ENCODE results near the gene BAHCC1. TPM values are rescaled to one million over a fixed set of nuclear protein-coding genes. Genes with fewer than 3 reads are reported as not detected.

BAHCC1 gene
- total and polyA plus RNA-seq, 9 of the 15 experiments (the other 6 are each of a cell fraction or from before 2014, with no cell fraction given), result 0.14 to 26.9 (median 5.0) TPM

DNA sequence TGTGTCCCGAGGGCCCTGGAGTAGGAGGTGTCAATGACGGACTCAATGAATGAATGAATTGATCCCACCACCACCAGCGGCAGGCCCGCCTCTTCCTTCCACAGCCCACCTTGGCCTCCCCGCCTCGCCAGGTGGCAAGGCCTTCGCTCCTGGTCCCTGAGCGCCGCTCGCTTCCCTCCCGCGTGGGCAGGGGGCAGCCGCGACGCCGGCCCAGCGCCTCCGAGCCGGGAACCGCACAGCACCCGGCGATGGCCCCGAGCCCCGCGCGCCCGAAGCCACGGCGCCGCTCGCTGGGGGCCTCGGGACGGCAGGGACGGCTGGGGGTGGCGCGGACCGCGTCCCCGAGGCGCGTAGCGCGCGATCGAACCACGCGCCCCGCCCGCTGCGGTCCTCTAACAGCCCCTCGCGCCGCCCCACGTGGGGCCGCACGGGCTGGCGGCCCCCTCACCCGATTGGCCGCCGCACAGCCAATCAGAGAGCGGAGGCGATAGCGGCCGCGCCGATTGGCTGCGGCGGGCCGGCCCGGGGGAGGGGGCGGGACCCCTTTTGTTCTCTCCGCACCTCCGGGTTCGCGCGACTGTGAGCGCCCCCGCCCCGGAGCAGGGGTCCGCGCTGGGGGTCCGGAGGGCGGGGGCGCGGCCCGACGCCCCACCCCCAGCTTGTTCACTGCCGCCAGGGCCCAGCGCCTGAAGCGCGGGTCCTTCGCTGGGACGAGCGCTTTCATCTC lies 86.0 kb downstream of the BAHCC1 start (continued):
- TF ChIP-seq, protein P1, sequence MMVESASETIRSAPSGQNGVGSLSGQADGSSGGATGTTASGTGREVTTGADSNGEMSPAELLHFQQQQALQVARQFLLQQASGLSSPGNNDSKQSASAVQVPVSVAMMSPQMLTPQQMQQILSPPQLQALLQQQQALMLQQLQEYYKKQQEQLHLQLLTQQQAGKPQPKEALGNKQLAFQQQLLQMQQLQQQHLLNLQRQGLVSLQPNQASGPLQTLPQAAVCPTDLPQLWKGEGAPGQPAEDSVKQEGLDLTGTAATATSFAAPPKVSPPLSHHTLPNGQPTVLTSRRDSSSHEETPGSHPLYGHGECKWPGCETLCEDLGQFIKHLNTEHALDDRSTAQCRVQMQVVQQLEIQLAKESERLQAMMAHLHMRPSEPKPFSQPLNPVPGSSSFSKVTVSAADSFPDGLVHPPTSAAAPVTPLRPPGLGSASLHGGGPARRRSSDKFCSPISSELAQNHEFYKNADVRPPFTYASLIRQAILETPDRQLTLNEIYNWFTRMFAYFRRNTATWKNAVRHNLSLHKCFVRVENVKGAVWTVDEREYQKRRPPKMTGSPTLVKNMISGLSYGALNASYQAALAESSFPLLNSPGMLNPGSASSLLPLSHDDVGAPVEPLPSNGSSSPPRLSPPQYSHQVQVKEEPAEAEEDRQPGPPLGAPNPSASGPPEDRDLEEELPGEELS (CRISPR knock-in tag; IDR thresholded peaks at IDR 0.05; ENCODE audit: borderline replicate concordance), result peak; percentile 59; the same call in 1 of the 2 replicates
- peak; percentile 68; the same call in 1 of the 2 replicates for TF ChIP-seq MBD2 (IDR thresholded peaks at IDR 0.05; ENCODE audit: borderline replicate concordance, low read depth)
- TF ChIP-seq SREBF2 (CRISPR knock-in tag; IDR thresholded peaks at IDR 0.05), result no peak
- TF ChIP-seq ZNF696 (CRISPR knock-in tag; conservative IDR thresholded peaks at IDR 0.05), result no peak
- TF ChIP-seq CBX8 (IDR thresholded peaks at IDR 0.05; ENCODE audit: borderline replicate concordance, extremely low read depth, low read depth, low read length, poor library complexity, severe bottlenecking), result no peak
- no peak for TF ChIP-seq ZBED1 (IDR thresholded peaks at IDR 0.05)
- TF ChIP-seq PHB2 (IDR thresholded peaks at IDR 0.05; ENCODE audit: low read depth), result no peak
- no peak for TF ChIP-seq CCAR2 (IDR thresholded peaks at IDR 0.05; ENCODE audit: low read depth, low read length)
- TF ChIP-seq SAFB2 (IDR thresholded peaks at IDR 0.05; ENCODE audit: borderline replicate concordance, low read depth, low read length, severe bottlenecking), result no peak
- no peak for TF ChIP-seq ZNF408 (CRISPR knock-in tag; IDR thresholded peaks at IDR 0.05; ENCODE audit: low read depth)
- no peak for TF ChIP-seq NBN (IDR thresholded peaks at IDR 0.05; ENCODE audit: low read depth)
- no peak for TF ChIP-seq DMBX1 (CRISPR knock-in tag; IDR thresholded peaks at IDR 0.05; ENCODE audit: borderline replicate concordance)
- TF ChIP-seq GTF2F1 (IDR thresholded peaks at IDR 0.05; ENCODE audit: low read depth, low read length), result 0 out of 2 replicates have a peak, but pooled peaks have one; percentile 34
- TF ChIP-seq HDAC2 (IDR thresholded peaks at IDR 0.05), result no peak
- no peak for TF ChIP-seq PCBP2 (IDR thresholded peaks at IDR 0.05; ENCODE audit: low read depth, low read length, poor library complexity, severe bottlenecking)
- no peak for TF ChIP-seq CEBPG (CRISPR knock-in tag; IDR thresholded peaks at IDR 0.05)
- no peak for TF ChIP-seq CEBPG (tag; conservative IDR thresholded peaks at IDR 0.05 in 1 of 2, IDR thresholded peaks at IDR 0.05 in 1 of 2)
- no peak for TF ChIP-seq GTF2A2 (tag; IDR thresholded peaks at IDR 0.05)
- TF ChIP-seq GABPB2 (CRISPR knock-in tag; conservative IDR thresholded peaks at IDR 0.05), result no peak
- TF ChIP-seq PTRF (tag; IDR thresholded peaks at IDR 0.05), result no peak
- no peak for TF ChIP-seq EHMT2 (IDR thresholded peaks at IDR 0.05)
- no peak for TF ChIP-seq NELFE (IDR thresholded peaks at IDR 0.05; ENCODE audit: insufficient read depth, insufficient read length)
- TF ChIP-seq, protein P2, sequence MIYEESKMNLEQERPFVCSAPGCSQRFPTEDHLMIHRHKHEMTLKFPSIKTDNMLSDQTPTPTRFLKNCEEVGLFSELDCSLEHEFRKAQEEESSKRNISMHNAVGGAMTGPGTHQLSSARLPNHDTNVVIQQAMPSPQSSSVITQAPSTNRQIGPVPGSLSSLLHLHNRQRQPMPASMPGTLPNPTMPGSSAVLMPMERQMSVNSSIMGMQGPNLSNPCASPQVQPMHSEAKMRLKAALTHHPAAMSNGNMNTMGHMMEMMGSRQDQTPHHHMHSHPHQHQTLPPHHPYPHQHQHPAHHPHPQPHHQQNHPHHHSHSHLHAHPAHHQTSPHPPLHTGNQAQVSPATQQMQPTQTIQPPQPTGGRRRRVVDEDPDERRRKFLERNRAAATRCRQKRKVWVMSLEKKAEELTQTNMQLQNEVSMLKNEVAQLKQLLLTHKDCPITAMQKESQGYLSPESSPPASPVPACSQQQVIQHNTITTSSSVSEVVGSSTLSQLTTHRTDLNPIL (CRISPR knock-in tag; IDR thresholded peaks at IDR 0.05), result no peak
